HCT116 (cell line): ENCODE data around the gene SNTB2. TPM values are rescaled to one million over a fixed set of nuclear protein-coding genes. Genes with fewer than 3 reads are reported as not detected.

Experiments used
- ATAC-seq: fragments of 200-7000 bp; cut with Tn5 transposase; 2 replicates; pipeline ENCODE4 v1.9.1; 2020; ENCODE audit warnings: mild to moderate bottlenecking, moderate library complexity
- BruUV-seq: library from RNA; stranded (reverse); fragments of 400-500 nt; replicated peaks from 2 replicates; lab custom pipeline; 2021; lab: Mats Ljungman, UMichigan
- CTCF ChIA-PET: fragments of 300-600 bp; sonication (Branson Sonifier 250); formaldehyde crosslinking; loops from one replicate; lab custom pipeline; 2021; ENCODE audit warnings: antibody characterized with exemption; lab: Charles Lee
- POLR2A ChIA-PET: fragments of 300-600, 350-600 bp; sonication (Branson Sonifier 250); formaldehyde crosslinking; loops from one replicate; lab custom pipeline; 2021; ENCODE audit warnings: antibody characterized with exemption; lab: Charles Lee
- RAD21 ChIA-PET, 2 experiments: fragments of 300-600 bp; sonication (Branson Sonifier 250); formaldehyde crosslinking; loops; one replicate each; lab custom pipeline; 2023; ENCODE audit warnings: low total read pairs in 2 of 2; ENCODE audit not compliant: uncharacterized antibody in 2 of 2, unreplicated experiment in 2 of 2, low non-redundant PET in 1 of 2; lab: Charles Lee
- DNase-seq: peaks from one replicate; pipeline ENCODE4 v3.0.0-alpha.2; 2010; ENCODE audit warnings: low read depth, low spot score
- H2AFZ ChIP-seq: fragments of 200-600 bp; shearing (Covaris generic), sonication (generic); 2 replicates; pipeline ENCODE4 v1.6.1; 2017; ENCODE audit warnings: low read depth, mixed run types, mixed read lengths, antibody characterized with exemption, low read length; ENCODE audit not compliant: poor library complexity, severe bottlenecking
- H3K27ac ChIP-seq: 2 replicates; pipeline ENCODE4 v1.5.1; 2012; ENCODE audit warnings: low read depth, low read length
- H3K27me3 ChIP-seq: fragments of 200-600 bp; sonication (generic); 2 replicates; pipeline ENCODE4 v1.6.1; 2016; ENCODE audit warnings: mixed run types, low read length, mixed read lengths; ENCODE audit not compliant: insufficient read depth
- H3K36me3 ChIP-seq, 2 experiments: fragments of 200-500 bp in 1 of 2; fragments of 200-600 bp in 1 of 2; sonication (Bioruptor generic) in 1 of 2; sonication (generic) in 1 of 2; 2 replicates each; pipeline versions ENCODE4 v1.5.1 to v1.6.1; 2014 to 2016; ENCODE audit warnings: low read length in 2 of 2, inconsistent platforms in 1 of 2, mixed read lengths in 1 of 2, mixed run types in 1 of 2; ENCODE audit not compliant: insufficient read depth in 2 of 2, control insufficient read depth in 1 of 2
- H3K4me1 ChIP-seq, 2 experiments: fragments of 200-600 bp in 1 of 2; sonication (generic) in 1 of 2; 2 replicates each; pipeline versions ENCODE4 v1.5.1 to v1.6.1; 2012 to 2017; ENCODE audit warnings: low read length in 2 of 2, inconsistent platforms in 1 of 2, mild to moderate bottlenecking in 1 of 2, mixed read lengths in 1 of 2, mixed run types in 1 of 2, moderate library complexity in 1 of 2; ENCODE audit not compliant: insufficient read depth in 2 of 2, control insufficient read depth in 1 of 2
- H3K4me2 ChIP-seq: fragments of 200-600 bp; sonication (generic); 2 replicates; pipeline ENCODE4 v1.6.1; 2017; ENCODE audit warnings: mixed run types, low read length, mixed read lengths
- H3K4me3 ChIP-seq, 2 experiments: fragments of 200-600 bp in 1 of 2; sonication (generic) in 1 of 2; replicated peaks in 1 of 2; 2 replicates each; pipeline ENCODE4 v1.5.1; 2011 to 2016; ENCODE audit warnings: low read length in 2 of 2, control low read depth in 1 of 2, low read depth in 1 of 2, mild to moderate bottlenecking in 1 of 2, mixed read lengths in 1 of 2, mixed run types in 1 of 2
- H3K79me2 ChIP-seq: fragments of 200-600 bp; sonication (generic); 2 replicates; pipeline ENCODE4 v1.6.1; 2017; ENCODE audit warnings: mild to moderate bottlenecking, mixed run types, low read length, moderate library complexity, mixed read lengths; ENCODE audit not compliant: insufficient read depth
- H3K9ac ChIP-seq: fragments of 200-600 bp; sonication (generic); 2 replicates; pipeline ENCODE4 v1.6.1; 2016; ENCODE audit warnings: low read length, mixed read lengths
- H3K9me2 ChIP-seq: fragments of 200-600 bp; sonication (generic), shearing (Covaris generic); 2 replicates; pipeline ENCODE4 v1.6.1; 2017; ENCODE audit warnings: mixed run types, mild to moderate bottlenecking, moderate library complexity; ENCODE audit not compliant: insufficient read depth
- H3K9me3 ChIP-seq, 2 experiments: fragments of 200-500 bp in 1 of 2; fragments of 200-600 bp in 1 of 2; sonication (Bioruptor generic) in 1 of 2; sonication (generic) in 1 of 2; 2 replicates each; pipeline ENCODE4 v1.6.1; 2014 to 2017; ENCODE audit warnings: low read length in 2 of 2, mixed read lengths in 2 of 2, inconsistent platforms in 1 of 2, low read depth in 1 of 2, mild to moderate bottlenecking in 1 of 2, mixed run types in 1 of 2, moderate library complexity in 1 of 2; ENCODE audit not compliant: control insufficient read depth in 1 of 2, insufficient read depth in 1 of 2
- H4K20me1 ChIP-seq: fragments of 200-600 bp; sonication (generic), shearing (Covaris generic); 2 replicates; pipeline ENCODE4 v1.6.1; 2017; ENCODE audit warnings: mixed run types, mild to moderate bottlenecking, moderate library complexity; ENCODE audit not compliant: insufficient read depth
- ATF3 ChIP-seq: IDR thresholded peaks from 2 replicates; pipeline ENCODE4 v1.6.1; 2012
- EZH2 ChIP-seq: fragments of 200-600 bp; sonication (generic); IDR thresholded peaks from 2 replicates; pipeline ENCODE4 v1.6.1; 2017; ENCODE audit warnings: antibody characterized with exemption, mixed run types
- FOSL1 ChIP-seq: IDR thresholded peaks from 2 replicates; pipeline ENCODE4 v1.6.1; 2012; ENCODE audit warnings: low read depth
- MAX ChIP-seq: IDR thresholded peaks from 2 replicates; pipeline ENCODE4 v1.6.1; 2012
- POLR2A ChIP-seq: IDR thresholded peaks from 2 replicates; pipeline ENCODE4 v1.7.0; 2011; ENCODE audit warnings: borderline replicate concordance; ENCODE audit not compliant: insufficient read depth, insufficient read length; ENCODE audit errors: extremely low read depth
- RAD21 ChIP-seq: IDR thresholded peaks from 2 replicates; pipeline ENCODE4 v1.6.1; 2012; ENCODE audit warnings: low read depth, mild to moderate bottlenecking
- REST ChIP-seq: IDR thresholded peaks from 2 replicates; pipeline ENCODE4 v1.6.1; 2012; ENCODE audit warnings: low read depth
- SIN3A ChIP-seq: IDR thresholded peaks from 2 replicates; pipeline ENCODE4 v1.6.1; 2012; ENCODE audit warnings: low read depth
- SP1 ChIP-seq: IDR thresholded peaks from 2 replicates; pipeline ENCODE4 v1.6.1; 2012; ENCODE audit warnings: low read depth
- ZBTB33 ChIP-seq: IDR thresholded peaks from 2 replicates; pipeline ENCODE4 v1.6.1; 2011; ENCODE audit warnings: mild to moderate bottlenecking, low read length, moderate library complexity; ENCODE audit not compliant: insufficient replicate concordance; ENCODE audit errors: extremely low read depth
- ZFX ChIP-seq: fragments of 450-650 bp; IDR thresholded peaks from 2 replicates; pipeline ENCODE4 v1.6.1; 2017
- ZNF274 ChIP-seq: fragments of 200-500 bp; sonication (Bioruptor generic); IDR thresholded peaks from 2 replicates; pipeline ENCODE4 v1.6.1; 2014; ENCODE audit warnings: mild to moderate bottlenecking, low read depth, low read length, inconsistent platforms
- intact Hi-C: fragments of 100-400 bp; cut with micrococcal nuclease; formaldehyde crosslinking; loops from 2 replicates; pipeline ENCODE4 v1.10.0; 2022
- total RNA-seq: library from RNA; stranded (reverse); gene quantifications from one replicate; pipeline ENCODE4 v1.2.1, GENCODE V29; 2021; ENCODE audit not compliant: unreplicated experiment

SNTB2 gene
- total RNA-seq, 1 experiment from 2014 or later, result 38.1 TPM

GRCh38 chr16:69166946-69167930, 19.7 kb upstream of the SNTB2 start:
- ATAC-seq (no peak), DNase-seq (no peak)
- no peak overlapping the region for H3K9ac ChIP-seq
- H3K27ac ChIP-seq, result no peak overlapping the region
- ChIA-PET CTCF (no interaction called here), POLR2A (no interaction called here), RAD21 (no interaction called here)
- no peaks in the 10 kb centered on the region for H4K20me1 ChIP-seq
- no peaks in the 10 kb centered on the region for H3K27me3 ChIP-seq
- no peaks in the 10 kb centered on the region for H3K9me2 ChIP-seq
- no peak overlapping the region for H3K4me2 ChIP-seq
- H3K36me3 ChIP-seq, result peaks cover 44 to 72% of the 10 kb centered on the region in 2 experiments
- no TSS peak for BruUV-seq
- TF ChIP-seq FOSL1, result no peak
- TF ChIP-seq ZBTB33, result no peak
- no peak for TF ChIP-seq EZH2
- no peak for TF ChIP-seq SP1
- no peak for TF ChIP-seq REST
- TF ChIP-seq POLR2A, result no peak
- no peak for TF ChIP-seq RAD21
- no peak for TF ChIP-seq SIN3A
- no peak for TF ChIP-seq ATF3
- TF ChIP-seq ZFX, result no peak
- no peak for TF ChIP-seq ZNF274
- no peak for TF ChIP-seq MAX
- no peak overlapping the region for H3K4me3 ChIP-seq
- H3K9me3 ChIP-seq, result no peaks in the 10 kb centered on the region
- no peak overlapping the region for H2AFZ ChIP-seq
- intact Hi-C loops, result no loop called here
- peaks cover 22% of the 10 kb centered on the region; the same call in 1 of the 2 replicates for H3K79me2 ChIP-seq
- H3K4me1 ChIP-seq, result peaks cover 0 to 14% of the 10 kb centered on the region in 2 experiments; a peak in 1 of 4 replicates
